HT1080 (cell line): ENCODE data around the gene MKS1. TPM values are rescaled to one million over a fixed set of nuclear protein-coding genes. Genes with fewer than 3 reads are reported as not detected.
A peak's percentile ranks its signal among the peaks of the same experiment; 100 is the strongest.

Source experiments
- DNase-seq: peaks from one replicate; pipeline ENCODE4 v3.0.0-alpha.2; 2015; ENCODE audit warnings: low read depth
- total RNA-seq: library from RNA; depleted of rRNA; stranded (reverse); fragments of >200 nt; shearing (Covaris generic); gene quantifications from 2 replicates; pipeline ENCODE4 v1.2.3, GENCODE V29; 2014

The MKS1 gene
- total RNA-seq, 1 experiment from 2014 or later, result 15.9 TPM

DNA sequence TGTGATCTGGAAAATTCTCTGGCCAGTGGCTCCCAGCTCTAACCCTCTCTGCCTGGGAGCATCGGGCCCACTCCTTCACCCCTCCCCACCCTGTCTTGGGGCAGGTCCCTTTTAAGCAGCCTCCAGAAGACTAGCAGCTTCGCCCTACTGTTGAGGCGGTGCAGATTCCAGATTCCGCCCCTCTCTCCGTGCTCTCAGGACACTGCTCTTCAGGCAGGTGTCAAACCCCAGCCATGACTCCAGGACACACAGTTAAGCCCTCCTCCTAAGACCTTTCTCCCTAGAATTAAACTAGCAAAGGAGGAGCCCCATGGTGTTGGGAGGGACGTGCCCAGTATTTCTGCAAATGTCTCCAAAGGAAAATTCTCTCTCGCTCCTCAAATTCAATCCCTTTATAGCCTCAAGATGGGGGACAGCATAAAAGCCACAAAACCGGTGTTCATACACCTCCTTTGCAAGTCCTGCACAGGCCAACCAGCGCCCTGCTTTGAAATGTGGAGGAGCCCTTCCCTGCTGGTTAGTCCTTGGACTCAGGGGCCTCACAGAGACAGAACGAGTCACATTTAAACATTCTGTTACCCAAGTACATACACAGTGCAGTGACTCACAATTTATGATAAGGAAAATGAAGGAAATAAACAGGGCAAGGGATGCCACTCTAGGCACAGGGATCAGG, 26.5 kb upstream of the MKS1 start:
- no peak for DNase-seq

DNA sequence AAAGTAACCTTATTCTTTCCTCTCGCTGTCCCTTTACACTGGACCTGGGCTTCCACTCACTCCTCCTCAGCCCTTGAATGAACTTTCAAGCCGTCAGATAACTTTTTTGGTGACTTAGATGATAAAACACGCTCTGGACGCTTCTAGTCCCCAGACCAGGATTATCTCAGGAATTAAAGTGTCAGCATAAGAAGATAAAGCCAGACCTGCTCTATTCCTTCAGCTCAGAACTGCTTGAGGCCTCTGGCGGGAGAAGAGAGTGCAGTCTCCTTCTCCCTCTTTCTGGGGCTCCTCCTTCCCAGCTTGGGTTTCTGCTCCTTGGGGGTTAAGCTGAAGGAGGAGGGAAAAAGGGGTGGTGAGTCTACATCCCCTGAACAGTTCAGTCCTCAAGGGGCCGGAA, 25.9 kb upstream of the MKS1 start:
- DNase-seq, result no peak

DNA sequence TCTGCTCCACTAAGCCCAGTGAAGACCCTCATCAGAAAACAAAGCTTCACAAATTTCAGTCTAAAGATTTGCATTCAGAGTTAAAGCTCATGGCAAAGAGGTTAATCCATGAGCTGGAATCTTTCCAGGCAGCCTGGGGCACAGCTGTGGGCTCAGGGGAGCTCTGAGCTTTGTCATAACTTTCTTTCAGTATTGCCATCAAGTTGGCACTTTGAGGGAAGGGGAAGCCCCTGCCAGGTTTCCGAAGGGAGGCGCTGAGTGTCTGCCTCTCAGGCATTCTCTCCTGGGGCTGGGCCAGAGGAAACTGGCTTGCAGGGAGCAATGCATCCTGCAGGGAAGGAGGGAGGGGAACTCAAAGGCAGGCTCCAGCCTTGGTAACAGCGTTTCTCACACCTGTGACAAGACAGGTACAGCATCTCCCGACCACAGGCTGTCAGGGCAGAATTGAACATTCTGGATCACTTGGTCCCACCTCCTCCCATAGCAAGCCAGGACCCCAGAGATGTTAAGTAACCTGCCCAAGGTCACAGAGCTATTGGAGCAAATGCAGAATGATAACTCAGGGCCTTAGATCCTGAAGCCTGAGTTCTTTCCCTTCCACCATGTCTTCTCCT, 23.2 kb upstream of the MKS1 start:
- DNase-seq, result no peak

DNA sequence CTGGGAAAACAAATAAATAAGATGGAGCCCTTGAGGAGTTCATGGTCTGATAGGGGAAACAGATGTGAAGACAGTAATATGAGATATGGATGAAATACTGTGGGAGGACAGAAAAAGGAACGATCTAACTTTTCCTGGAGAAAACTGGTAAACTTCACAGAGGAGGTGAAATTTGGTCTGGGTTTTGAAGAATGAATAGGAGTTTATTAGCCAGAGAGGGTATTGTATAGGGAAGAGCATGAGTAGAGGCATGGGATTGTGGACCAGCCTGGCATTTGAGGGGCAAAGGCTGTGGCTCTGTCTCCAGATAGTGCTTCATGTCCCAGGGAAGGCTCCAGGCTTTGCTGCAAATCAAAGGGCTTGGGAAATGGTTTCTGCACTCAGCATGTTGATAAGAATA, 20.9 kb upstream of the MKS1 start:
- DNase-seq, result no peak

DNA sequence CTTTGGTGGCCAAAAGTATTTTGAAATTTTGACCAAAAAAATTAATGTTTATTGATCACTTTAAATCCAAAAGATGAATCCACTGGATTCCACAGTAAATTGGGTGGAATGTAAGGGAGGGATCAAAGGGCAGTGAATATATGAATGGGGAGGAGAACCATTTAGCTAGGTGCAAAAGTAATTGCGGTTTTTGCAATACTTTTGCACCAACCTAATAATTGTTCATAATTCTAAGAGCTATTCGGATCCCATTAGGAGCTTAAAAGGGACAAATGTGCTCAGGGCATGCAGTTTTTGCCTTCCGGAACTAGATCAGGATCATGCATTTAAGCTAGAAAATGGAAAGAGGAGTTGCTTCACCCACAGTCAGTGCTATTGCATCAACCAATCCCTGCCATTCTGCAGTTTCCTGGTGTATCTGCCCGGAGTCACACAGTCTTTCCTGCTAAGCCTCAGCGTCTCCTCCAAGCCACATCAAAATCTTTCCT, 19.1 kb upstream of the MKS1 start, which contains the start of gene LPO:
Gene LPO, plus strand, starts transcription at position 438 of the 488 bp plus-strand sequence. CDS start 4,396 bp downstream, outside the sequence.
- no peak for DNase-seq

DNA sequence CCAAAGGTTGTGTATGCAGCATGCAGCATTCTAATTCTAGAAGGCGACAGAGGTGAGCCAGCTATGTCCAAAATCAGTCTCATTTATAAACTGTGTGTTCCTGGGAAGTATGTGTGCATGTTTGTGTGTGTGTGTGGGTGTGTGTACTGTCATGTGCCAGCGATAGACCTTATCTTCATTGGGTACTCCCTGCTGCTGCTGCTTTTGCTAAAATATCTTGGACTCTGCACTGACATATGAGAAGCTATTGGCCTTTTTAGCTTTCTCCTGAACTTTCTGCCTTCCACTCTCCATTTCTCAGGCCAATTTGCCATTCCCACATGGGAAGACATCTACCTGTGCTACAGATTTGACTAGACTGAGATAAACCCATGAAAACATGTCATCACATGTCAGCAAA, 17.3 kb upstream of the MKS1 start:
- no peak for DNase-seq

DNA sequence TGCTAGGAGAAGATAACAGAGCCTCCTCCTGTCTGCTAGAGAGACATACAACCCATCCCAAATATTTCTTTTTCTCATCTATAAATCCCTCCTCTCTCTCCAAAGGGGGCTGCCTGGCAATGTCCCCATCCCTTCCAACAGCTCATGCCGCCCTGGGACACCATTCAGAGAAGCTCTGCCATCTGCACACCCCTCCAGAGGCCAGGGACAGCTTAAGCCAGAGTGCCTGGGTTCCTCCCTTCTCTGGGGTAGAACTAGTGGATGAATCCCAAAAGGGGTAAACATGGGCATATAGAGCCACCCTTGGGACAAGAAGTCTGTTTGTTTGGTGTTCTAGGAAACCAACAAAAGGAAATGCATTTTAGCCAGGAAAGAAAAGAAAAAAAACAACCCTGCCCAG, 16.8 kb upstream of the MKS1 start:
- DNase-seq, result no peak

DNA sequence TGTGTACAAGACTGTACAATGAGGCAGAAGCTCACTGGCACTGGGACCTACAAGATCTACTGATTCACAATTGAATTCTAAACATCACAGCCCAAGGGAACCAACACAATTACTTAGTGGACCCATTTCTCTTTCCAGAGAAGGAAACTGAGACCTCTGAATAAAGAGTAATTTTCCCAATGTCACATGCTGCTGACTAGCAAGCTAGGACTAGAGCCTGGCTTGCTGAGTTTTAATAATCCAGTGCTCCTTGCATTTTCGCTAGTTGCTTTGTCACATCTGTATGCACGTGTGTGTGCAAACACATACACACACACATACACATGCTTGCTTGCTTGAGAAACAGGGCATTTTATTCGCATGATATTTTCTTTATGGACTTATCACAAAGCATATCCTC, 15.5 kb upstream of the MKS1 start:
- no peak for DNase-seq

DNA sequence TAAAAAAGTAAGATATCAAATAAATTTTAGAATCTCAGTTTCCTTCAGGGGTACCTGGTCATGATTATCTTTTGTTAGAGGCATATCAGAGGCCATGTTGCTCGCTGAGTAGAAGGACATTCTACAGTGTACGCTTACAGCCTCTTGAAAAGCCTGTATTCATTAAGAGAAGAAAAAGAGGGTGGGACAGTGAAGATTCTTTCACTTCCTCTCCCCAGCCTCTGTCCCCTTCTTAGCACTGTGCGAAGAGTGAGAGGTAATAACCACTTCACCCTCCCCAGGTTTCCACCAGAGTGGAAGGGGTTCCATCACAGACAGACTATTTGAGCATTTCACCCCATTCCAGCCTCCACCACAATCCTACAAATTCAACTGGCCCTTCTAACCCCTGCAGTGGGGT, 14.5 kb upstream of the MKS1 start:
- no peak for DNase-seq

DNA sequence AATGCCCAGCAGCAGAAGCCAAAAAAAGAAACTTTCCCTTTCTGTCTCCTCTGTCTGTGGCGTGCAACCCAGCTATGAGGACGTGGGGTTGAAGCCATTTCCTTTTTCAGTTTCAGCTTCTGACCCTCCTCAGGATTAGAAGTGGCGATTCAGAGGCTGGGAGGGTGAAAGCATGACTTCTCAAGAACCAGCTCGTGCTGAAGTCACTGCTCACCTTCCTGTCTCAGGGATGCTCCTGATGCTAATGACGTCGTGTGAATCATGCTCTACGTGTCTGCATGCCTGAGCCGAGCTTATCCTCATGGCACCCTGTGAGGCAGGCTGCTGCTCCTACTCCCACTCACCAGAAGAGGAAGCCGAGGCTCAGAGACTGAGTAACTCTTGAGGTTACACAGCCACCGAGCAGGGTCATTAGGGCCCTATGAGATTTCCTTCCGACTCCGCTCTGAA, 13.7 kb upstream of the MKS1 start:
- DNase-seq, result peak; percentile 92

DNA sequence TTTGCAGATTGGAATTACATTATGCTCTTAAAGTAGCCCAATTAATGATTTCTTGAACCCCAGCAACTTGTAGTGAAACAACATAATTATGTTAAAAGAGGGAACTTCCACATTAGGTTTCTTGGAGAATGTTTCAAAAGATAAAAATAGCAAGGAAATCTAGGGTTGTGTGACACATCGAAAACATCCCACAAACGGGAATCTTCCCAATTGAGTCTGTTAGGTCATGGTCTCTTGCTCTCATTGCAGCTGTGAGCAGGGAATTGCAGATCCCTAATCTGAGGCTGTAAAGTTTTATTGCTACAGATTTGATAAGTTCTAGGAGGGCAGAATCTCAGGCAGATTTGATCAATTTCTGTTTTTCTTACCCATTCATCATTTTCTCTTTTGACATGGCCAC, 12.6 kb upstream of the MKS1 start:
- DNase-seq, result peak; percentile 30

DNA sequence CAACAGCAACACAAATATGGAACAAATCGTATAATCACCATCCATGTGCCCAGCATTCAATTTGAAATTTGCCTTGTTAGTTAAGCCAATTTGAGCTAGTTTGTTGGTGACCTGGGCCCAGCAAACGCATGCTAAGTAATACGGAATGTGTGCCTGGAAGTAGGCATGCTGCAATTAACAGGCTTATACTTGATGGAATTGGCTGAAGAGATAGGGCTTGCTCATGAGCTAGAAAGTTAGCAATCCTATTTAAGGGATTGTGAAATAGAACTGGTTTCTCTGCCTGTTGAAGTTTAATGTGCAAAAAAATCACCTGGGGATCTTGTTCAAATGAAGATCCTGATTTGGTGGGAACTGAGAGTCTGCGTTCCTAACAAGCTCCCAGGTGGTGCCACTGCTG, 10.8 kb upstream of the MKS1 start:
- DNase-seq, result no peak

DNA sequence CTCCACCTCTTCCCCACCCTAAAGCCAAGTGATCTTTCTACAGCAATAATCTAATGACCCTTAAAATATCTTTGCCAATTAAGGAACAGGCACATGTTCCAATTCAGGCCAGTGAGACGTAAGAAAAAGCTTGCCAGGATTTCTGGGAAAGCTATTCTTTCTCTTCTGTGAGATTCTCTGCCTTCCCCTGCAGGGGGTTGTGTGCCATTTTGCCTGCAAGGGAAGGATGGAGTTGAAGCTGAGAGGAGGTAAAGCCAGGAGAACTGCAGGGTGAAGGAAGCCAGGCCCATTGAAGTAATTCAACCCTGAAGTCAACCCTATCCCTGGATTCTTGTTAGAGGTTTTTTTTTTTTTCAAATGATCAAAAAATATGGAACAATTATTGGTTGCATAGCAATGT, 10.3 kb upstream of the MKS1 start:
- no peak for DNase-seq

DNA sequence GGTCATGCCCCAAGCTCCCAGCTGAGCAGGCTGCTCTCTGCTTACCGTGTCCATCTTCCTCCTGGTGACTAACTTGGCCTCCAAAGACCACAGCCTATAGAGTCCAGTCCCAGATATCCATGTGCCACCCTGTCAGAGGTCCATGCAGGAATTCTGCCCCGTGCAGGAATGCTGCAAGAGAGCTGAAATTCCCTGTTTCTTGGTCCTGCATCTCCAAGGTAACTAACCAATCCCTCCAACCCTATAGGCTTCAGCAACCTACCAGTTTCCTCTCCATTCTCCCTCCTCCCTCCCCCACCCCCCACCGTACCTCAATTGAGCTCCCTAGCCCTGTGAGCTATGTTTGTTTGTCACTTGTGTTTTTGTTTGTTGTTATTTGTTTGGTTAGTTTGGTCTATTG, 9.6 kb upstream of the MKS1 start:
- DNase-seq, result no peak

DNA sequence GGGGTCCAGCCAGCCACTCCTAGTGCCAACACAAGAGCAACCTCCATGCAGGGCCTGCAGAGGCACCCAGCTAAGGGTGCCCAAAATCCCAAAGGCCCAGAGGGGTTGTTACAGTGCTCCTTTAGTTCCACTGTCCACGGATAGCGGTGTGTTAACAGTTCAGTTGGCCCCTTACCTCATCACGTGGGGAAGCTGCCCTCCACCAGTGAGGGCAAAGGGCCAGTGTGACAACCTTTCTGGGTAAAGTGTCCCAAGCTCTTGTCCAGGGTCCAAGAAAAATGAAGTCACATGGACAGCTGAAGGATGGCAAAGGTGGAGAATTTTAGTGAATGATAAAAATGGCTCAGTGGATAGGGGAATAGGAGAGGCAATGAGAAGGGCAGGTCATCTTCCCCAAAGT, 8.7 kb upstream of the MKS1 start:
- DNase-seq, result no peak

DNA sequence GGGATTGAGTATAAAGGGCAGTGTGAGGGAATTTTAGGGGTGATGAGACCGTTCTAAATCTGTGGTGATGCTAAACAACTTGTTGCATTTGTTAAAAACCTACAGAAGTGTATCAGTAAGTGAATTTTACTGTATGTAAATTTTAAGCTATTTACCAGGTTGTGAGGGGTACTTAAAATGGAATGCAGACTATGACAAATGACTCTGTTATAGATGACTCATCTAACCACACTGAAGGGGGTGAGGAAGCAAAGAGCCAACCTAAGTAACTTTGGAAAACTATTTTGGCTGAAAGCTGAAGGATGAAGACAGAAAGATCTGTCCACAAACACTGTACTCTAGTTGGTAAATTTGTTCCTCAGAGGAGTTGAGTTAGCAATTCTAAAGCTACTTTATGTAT, 5.3 kb upstream of the MKS1 start:
- DNase-seq, result peak; percentile 82

DNA sequence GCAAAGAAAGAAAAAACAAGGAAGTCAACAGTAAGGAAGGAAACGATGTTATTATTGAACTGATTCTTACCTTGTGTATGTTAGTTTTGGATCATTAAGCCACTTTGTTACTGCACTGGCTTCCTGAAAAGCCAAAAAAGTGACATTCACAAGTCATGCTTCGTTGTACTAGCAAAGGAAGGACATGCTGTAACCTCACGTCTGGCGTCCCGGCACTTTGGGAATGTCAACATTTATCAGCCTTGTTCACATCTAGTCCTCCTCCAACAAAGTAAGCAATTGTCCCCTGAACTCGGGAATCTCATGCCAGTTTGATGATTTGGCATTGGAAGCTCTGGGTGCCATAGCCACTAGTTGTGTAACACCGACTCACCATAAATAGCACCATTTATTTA, 731 bp upstream of the MKS1 start:
- peak; percentile 35 for DNase-seq

DNA sequence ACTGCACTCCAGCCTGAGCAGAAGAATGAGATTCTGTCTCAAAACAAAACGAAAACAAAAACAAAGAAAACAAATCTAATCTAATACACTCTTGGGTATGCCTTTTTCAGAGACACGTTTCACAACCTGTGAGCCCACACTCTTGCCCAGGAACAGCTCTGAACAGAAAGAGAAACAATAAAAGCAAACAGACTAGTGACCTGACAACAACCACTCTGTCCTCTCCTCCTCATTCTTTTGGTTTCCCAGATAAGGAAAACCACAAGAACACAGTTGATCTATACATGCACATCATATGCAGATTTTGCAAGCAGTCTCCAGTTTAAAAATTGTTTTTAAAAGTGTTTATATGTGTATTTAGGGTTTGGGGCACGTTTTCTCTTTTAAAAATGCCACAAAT, 1.3 kb downstream of the MKS1 start:
- DNase-seq, result no peak

DNA sequence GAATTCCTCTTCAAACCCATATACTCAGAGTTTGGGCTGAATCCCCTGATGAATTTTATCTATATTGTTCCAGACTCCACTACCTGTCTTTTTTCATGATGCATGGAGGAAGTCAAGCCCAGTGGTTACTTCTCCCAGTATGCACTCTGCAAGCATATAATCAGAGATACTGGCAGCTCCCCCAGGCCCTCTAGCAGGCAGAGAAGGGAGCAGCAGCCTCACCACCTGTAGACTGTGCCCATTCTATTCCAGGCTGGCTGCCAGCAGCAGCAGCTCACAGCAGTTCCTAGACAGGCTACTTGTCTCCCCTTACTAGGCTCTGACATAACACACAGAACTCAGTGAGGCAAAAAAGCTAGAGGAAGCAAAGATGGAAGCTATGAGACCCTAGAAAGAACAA, 3.4 kb downstream of the MKS1 start:
- peak; percentile 29 for DNase-seq

DNA sequence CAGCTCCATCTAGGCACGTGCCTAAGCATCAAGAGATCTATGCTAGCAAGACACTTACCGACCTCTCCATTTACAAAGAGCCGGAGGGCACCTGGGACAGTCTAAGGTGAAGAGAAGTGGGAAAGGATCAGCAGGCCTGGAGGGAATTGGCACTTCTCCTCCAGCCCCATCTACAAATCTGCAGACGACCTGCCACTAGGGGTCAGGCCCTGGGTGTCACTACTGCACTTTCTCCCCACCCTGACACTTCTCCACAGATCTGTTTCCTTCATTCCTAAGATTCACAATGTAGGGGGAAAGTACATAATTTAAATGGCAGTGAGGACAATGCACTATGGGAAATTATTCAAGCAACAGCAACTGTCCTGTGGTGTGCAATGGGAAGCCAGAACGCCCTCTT, 8.1 kb downstream of the MKS1 start:
- DNase-seq, result no peak

DNA sequence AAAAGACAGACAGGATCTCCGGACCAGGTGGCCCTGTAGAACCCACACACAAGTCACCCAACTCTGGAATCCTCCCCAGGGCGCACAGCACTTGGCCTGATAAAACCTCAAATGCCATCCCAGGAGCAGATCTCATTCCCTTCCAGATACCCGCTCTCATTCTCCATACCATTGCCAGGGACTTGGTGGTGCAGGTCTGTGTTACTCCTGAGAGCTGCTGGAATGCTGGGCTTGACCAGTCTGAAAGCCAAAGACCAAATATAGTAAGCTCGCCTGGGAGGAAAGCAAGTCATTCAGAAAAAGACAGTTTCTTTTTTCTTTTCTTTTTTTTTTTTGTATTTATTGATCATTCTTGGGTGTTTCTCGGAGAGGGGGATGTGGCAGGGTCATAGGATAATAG, 10.7 kb downstream of the MKS1 start:
- no peak for DNase-seq

DNA sequence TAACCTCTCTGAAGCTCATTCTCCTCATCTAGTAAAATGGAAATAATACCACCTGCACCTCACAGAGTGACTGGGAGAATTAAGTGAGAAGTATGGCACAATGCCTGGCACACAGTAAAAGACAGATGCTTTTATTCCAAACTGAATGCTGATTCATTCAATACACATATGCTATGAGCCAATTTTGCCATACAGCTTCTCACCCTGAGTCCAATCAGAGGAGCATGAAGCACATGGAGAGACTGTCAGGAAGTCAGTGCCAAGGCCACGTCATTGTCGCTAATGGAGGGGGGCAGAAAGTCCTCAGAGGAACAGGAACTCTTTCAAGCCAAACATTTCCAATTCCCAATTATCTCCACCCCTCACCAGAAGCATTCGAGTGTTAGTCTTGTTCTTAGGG, 11.6 kb downstream of the MKS1 start:
- DNase-seq, result no peak

DNA sequence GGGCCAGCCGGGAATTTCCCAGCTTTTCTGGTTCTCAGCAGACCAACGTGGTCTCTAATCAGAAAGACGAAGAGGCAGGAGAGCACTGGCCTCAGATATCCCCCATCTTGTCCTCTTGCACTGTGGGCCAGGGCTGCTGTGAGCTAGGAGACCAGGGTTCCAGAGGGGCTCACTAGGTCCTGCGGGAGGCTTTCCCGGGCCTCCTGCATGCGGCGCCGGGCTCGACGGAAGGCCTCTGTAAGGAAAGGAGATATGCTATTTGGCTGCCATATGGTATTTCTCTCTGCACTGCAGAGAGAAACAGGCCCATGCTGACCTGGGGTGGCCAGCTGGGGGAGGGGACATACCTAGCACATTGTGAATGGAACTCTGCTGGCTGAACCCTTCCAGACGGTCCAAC, 13.1 kb downstream of the MKS1 start:
- no peak for DNase-seq
